C4-2B (cell line): ENCODE measurements around the gene NMNAT2.

Experiments used
- ZFX ChIP-seq: fragments of 450-650 bp; IDR thresholded peaks from 2 replicates; pipeline ENCODE4 v1.6.1; 2017
- TF ChIP-seq, protein P1 (sequence below): fragments of 450-650 bp; conservative IDR thresholded peaks from 2 replicates; pipeline ENCODE4 v1.5.1; 2017; ENCODE audit warnings: mild to moderate bottlenecking

DNA sequence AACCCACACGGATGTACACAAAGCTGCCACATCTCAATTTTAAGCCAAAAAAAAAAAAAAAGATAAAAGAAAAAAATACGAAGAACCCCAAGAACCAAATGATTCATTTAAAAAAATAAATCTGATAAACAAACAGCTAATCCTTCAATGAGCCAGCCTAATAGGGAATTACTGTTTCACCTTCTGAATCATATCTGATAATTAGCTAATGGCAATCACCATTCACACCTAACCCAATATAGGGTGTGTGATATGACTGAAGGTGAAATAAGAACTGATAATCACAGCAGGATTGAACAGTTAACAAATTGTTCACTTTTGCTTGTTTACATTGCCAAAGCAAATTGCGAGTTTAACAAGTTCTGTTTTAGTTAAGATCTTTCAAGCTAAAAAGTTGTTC is 170.7 kb downstream of the NMNAT2 start:
- TF ChIP-seq, protein P1, sequence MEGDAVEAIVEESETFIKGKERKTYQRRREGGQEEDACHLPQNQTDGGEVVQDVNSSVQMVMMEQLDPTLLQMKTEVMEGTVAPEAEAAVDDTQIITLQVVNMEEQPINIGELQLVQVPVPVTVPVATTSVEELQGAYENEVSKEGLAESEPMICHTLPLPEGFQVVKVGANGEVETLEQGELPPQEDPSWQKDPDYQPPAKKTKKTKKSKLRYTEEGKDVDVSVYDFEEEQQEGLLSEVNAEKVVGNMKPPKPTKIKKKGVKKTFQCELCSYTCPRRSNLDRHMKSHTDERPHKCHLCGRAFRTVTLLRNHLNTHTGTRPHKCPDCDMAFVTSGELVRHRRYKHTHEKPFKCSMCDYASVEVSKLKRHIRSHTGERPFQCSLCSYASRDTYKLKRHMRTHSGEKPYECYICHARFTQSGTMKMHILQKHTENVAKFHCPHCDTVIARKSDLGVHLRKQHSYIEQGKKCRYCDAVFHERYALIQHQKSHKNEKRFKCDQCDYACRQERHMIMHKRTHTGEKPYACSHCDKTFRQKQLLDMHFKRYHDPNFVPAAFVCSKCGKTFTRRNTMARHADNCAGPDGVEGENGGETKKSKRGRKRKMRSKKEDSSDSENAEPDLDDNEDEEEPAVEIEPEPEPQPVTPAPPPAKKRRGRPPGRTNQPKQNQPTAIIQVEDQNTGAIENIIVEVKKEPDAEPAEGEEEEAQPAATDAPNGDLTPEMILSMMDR, result no peak
- TF ChIP-seq ZFX, result no peak
